Stimulated activated CD8-positive, alpha-beta memory T cell treated with anti-CD3 and anti-CD28 coated beads, Interleukin-4, amount 100 ng/mL, for 24 hours (primary cell): ENCODE results near the gene CHN1.

ENCODE experiments used
- DNase-seq: peaks from one replicate; pipeline ENCODE4 v3.0.0-alpha.2; 2020; ENCODE audit warnings: low read depth

CHN1 gene

DNA sequence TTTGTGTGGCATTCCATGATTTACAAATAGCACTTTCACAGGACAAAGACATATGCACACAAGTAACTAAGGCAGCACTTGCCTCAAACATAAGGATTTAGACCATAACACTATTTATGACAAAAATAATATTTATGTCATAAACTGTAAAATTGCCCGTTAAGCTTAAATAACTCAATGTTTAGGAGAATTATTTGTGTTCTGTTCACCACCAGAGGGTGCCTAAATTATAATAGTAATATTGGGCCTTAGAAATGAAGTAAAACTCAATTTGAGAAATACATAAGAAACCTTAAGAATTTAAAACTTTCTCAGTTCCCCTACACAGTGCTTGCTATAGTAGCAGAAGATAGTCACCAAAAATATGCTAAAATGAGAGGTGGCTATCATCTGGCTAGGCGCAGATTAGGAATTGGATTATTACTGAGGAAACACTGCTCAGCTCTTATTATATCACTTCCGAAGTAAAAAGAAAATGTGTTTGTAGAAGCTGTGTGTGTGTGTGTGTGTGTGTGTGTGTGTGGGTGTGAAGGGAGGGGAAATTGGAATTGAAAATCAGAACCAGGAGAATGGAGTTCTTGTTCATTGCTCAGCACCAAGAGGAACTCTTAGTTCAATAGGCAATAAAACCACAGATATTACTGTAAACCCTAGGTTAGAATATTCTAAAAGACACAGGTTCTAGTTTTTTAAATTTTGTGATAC lies 4.9 kb upstream of the CHN1 start:
- DNase-seq = no peak

DNA sequence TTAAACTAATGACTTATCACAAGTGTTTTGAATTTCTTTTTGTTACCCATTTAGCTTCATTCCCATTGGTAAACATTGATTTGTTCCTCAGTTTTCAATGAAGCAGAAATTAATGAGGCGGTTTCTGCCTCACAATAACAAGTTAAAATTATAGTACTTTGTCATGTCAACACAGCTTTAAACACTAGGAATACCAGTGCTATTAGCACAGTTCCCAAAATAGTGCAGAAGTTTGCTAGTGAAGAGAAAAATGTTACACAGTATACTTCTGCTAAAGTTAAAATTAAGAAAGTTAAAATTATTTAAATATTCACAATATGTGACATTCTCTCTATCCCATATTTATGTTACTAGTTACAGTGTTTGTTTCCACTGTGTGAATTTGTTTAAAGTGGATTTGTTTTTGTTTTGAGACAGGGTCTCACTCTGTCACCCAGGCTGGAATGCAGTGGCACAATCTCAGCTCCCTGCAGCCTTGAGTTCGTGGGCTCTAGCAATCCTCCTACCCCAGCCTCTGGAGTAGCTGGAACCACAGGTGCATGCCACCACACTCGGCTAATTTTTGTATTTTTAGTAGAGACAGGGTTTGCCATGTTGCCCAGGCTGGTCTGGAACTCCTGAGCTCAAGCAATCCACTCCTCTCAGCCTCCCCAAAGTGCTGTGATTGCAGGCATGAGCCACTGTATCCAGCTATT lies 3.8 kb upstream of the CHN1 start:
- no peak for DNase-seq

DNA sequence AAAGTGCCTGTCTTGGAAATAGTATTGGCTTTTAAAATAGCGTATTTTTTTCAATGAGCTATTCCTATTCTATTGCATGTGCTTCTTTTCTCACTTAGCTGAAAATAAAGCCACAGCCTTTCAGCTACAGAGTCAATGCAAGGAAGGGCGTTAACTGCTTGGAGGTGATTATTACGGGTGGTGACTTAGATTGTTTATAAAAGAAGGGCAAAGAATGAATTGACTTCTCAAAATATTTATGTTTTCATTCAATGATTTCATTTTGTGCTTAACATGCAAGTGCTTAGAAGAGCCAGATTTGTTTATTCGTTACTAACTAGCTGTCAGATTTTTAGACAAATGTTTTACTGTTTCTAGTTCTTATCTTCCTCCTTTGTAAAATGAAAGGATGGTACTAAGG lies 2.8 kb upstream of the CHN1 start:
- DNase-seq = no peak

DNA sequence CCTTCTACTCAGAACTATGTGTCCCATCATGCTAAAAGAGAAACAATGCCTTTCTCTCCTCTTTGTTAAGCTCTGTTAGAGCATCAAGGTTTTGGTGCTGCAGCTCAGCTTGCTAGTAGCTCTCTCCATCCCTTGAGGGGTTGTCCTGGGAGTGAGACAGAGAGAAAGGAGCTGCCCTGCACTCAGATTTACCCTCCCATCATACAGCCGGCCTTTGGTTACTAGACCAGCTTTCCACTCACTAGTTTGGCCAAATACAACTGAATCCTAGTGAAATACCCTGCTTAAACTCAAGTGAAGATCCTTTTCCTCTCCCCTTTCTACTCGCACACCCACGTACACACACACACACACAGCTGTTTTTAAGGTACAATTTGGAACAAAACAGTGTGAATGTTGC lies 2.3 kb upstream of the CHN1 start:
- no peak for DNase-seq

DNA sequence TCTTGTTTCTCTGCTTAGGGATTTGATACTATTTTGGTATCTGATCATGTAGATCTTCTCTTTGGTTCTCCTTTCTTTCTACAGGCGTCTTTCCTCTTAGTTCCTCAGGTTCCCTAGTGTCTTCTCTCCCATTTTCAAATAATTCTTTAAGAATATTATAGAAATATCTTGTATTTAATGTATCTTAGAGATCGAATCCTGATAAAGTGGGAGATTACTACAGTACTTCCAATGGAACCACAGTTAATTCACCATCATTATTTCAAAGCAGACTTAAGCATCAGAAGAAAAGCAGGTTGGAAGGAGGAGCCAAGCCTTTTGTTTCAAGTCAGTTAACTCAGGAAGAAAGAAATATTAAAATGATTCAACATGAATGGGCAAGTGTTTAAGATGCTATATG lies 1.1 kb upstream of the CHN1 start:
- no peak for DNase-seq

GRCh38 chr2:175005733-175006264 lies 618 bp upstream of the CHN1 start:
- DNase-seq = no peak

GRCh38 chr2:175004730-175004979 lies 526 bp downstream of the CHN1 start:
- DNase-seq = no peak

DNA sequence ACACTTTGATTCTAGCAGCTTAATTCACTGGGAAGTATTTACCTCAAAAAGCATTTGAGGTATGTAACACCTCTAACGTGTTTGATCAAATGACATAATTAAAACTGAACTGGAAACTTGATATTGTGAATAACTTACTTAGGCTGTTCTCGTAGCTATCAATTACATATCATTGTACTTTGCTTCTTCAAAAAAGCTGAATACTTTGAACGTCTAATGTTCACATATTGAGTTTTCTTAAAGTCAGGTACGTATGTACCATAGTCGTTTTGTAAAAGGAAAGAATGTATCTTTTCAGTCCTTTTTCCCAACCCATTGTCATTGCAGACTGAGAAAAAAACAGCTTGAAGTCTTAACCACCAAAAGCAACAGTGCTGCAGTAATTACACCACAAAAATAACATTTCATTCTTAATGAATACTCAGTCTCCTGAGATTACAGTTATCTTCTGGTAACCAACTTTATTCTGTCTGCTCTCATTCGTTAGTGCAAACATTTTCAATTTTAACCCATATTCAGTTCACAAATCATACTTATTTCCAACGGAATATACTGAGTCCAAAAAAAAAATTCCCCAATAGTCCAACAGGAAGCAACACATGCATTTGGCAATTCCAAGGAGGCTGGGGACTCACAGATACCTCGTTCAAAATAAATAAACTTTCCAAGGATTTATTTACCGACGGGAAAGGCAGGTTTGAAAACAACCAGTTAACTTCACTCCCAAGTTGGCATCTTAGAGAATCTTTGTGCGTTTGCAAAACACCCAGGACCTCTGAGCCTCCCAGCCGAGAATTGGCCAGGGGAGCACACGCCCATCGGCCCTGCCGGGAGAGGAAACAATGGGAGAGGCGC lies 1.1 kb downstream of the CHN1 start:
- DNase-seq = no peak

- no peak for DNase-seq
Observed at GRCh38 chr2:175002547-175003274, 2.5 kb downstream of the CHN1 start.

DNA sequence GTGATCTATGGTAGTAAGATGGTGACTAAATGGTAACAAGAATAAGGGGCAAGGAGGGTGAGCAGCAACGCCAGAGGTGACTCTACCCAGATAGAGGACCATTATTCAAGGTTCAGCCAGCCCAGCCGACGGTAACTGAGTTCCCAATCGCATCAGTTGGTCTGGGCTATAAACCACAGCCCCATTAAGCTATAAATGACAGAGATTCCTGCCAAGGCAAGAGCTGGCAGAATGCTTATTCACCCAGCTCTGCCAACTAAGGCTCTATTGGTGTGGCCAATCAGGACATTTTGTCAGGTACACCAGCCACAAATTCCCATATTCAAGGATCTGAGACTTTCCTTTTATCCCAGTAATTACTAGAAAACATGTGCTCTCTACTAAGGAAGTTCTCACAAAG lies 3.6 kb downstream of the CHN1 start:
- no peak for DNase-seq

GRCh38 chr2:174997110-174997509 lies 8.1 kb downstream of the CHN1 start:
- DNase-seq = no peak

- no peak for DNase-seq
Observed at GRCh38 chr2:174996622-174997021, 8.6 kb downstream of the CHN1 start.

DNA sequence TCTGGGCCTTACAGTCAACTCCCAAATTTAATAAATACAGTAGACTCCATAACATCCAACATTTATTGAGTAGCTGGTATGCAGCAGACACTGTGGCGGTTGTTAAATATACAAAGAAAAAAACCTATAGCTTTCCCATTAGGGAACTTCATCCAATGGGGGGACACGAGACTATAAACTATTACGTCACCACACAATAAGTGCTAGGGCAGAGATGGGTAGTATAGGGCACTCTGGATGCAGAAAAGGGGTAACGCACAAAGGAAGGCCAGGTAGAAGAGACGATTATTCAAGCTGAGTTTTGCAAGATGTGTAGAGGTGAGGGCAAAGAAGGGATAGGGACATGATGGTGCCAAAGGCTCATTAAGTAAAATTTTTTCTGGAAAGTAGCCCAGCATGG lies 10.8 kb downstream of the CHN1 start:
- no peak for DNase-seq

- no peak for DNase-seq
Observed at GRCh38 chr2:174992886-174993285, 12.3 kb downstream of the CHN1 start.

GRCh38 chr2:174985614-174986013 lies 19.6 kb downstream of the CHN1 start:
- DNase-seq = no peak

DNA sequence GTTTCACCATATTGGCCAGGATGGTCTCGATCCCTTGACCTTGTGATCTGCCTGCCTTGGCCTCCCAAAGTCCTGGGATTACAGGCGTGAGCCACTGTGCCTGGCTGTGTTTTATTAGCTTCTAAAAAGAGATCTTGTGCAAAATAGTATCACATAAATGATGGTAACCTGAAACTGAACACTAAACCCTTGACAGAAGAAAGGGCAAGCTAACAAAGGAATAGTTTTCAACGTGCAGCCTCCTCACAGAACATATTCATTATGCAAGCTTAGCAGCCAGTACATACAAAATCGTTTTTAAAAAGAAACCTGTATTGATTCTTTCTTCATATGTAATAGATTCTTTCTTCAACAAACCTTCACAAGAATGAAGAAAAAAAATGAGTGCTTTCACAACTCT lies 20.6 kb downstream of the CHN1 start:
- DNase-seq = no peak

GRCh38 chr2:174981331-174981730 lies 23.9 kb downstream of the CHN1 start:
- no peak for DNase-seq

DNA sequence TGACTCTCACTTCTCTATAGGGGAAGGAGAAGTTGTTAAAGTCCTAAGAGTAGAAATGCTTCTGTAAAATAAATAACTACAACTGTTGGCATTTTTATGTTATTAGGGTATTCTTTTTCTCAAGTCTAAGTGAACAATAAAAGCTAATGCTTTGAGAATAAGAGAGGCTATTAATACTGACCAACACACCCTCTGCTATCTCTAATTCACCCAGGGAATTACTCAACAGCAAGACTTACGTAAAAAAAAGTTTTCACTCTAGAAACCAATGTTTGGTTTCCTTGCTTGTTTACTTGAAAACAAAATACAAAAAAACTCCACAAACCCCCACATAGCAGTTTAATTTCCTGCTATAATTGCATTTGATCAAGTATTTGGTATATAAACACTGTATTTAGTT lies 25.2 kb downstream of the CHN1 start:
- DNase-seq = no peak

DNA sequence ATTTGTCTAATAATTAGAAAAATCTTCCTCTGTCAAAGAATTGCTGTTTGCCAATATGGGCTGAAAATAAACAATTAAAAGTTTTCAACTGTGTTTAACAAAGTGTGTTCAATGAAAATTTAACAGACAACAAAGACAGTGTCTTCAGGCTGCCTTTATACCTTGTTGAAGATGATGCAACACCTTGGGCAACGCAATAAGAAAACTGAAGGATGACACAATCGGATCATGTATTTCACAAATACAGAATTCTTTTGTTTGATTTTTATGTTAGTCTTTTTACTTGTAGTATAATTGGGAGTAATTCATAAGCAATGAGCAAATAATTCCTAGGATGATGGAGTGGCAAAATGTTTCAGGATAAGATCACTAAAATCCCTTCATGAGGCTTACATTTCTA lies 27.8 kb downstream of the CHN1 start:
- DNase-seq = no peak

DNA sequence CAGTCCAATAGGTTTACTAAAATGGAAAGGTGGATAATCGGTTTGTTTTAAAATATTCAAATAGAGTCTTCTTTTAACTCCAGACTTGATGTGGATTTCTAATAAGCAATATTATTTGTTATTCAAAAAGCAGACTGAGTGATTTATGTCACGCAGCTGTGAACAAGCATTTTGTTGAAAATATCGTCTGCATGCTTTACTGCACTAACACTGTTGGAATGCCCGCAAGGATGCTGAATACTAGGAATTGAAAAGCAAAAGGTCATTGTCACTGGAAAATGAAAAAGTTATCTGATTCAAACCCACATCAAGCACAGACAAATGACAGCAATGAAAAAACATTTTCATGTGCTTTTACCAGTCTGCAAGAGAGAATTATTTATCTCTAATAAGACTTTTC lies 31.1 kb downstream of the CHN1 start:
- no peak for DNase-seq

DNA sequence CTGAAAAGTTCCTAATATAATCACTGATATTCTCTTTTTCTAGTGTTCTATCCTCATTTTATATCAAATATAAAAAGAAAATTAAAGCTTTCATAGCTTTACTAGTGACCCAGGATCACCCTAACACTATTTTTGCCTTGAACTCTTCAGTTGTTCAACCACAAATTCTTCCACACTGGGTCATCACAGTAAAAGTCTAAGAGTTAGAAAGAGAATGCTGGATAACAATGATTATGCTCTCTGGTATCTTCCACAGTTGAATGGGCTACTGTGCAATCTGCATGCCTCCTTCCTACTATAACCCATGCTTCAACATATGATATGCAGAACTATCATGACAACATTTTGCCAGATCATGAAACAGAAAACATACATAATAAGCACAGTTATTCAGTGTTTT lies 32.3 kb downstream of the CHN1 start:
- DNase-seq = no peak
